ENCODE measurements around the gene CCL27. TPM values are rescaled to one million over a fixed set of nuclear protein-coding genes. Genes with fewer than 3 reads are reported as not detected.

CCL27 gene
- total and polyA plus RNA-seq, 10 of the 15 experiments (the other 5 are each of a cell fraction or from before 2014, with no cell fraction given) = 0.45 TPM; not detected in 9

DNA sequence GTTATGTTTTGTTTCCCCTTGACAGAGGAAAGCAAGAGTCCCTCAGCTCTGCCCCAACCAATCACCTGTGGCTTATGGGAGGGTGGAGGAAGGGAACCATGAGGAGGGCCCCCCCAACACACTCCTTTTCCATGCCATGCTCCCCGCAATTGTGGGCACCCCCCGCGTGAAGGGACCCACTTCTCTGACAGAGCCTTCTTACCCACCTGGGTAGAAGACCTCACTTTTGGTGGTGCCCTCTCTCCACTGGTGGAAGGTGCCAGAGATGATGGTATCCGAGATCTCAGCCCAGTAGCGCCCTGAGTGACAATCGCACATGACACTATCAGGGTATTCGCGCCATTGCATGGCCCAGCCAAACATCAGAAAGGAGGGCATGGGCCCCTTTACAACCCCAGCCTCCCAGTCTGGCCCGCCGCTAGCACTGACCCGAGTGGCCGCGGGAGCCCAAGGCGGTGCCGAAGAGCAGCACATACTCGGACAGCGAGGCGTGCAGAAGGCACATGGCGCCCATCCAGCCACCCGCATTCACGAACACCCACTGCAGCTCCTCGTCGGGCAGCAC lies 25.6 kb downstream of the CCL27 start:
- Histone ChIP-seq H2AFZ (ENCODE audit: control insufficient read depth, low read depth, low read length) (peak overlapping the region; percentile 98), H3K4me3 (peak overlapping the region; percentile 72), H4K20me1 (ENCODE audit: control insufficient read depth, insufficient read depth) (no peaks in the 10 kb centered on the region; the same call in none of the 2 replicates), H3K4me1 (ENCODE audit: control insufficient read depth, insufficient read depth, low read length) (no peaks in the 10 kb centered on the region; the same call in none of the 2 replicates), H3K27ac (ENCODE audit: control insufficient read depth, insufficient read depth) (peak overlapping the region; percentile 52; the same call in 1 of the 2 replicates), H3K79me2 (ENCODE audit: control insufficient read depth, insufficient read depth, low read length) (peaks cover 15% of the 10 kb centered on the region), H3K36me3 (ENCODE audit: control insufficient read depth in 2 of 2, insufficient read depth in 2 of 2, low read length in 1 of 2) (peaks cover 2 to 6% of the 10 kb centered on the region in 2 experiments; a peak in 3 of 4 replicates), H3K27me3 (replicated peaks in 1 of 2; ENCODE audit: control insufficient read depth in 2 of 2, insufficient read depth in 2 of 2, low read length in 1 of 2) (no peaks in the 10 kb centered on the region), H3K9me3 (replicated peaks; ENCODE audit: control insufficient read depth, insufficient read depth, low read length) (no peaks in the 10 kb centered on the region), H3K9ac (ENCODE audit: control insufficient read depth, insufficient read depth, low read length) (peak overlapping the region; percentile 79), H3K4me2 (ENCODE audit: control insufficient read depth, insufficient read depth) (peak overlapping the region; percentile 95)
- POLR2A ChIA-PET = interaction anchor here (1.5 to 3.4 kb wide), 4 partner anchors 7 to 17 kb away, joined by 4 to 25 read pairs (median 7); partner anchors contain the start of genes ARID3C, DCTN3, GALT and IL11RA
- 1% methylated on average over 23 of the region's 23 CpGs for WGBS (ENCODE audit: insufficient coverage, insufficient replicate concordance, low lambda C conversion rate, missing lambda C conversion rate)
- ATAC-seq (peak; percentile 40), FAIRE-seq (no peak), DNase-seq (ENCODE audit: low read depth, low spot score) (no peak)
- BruUV-seq (replicated peaks) = no TSS peak
- SMC1A ChIA-PET (ENCODE audit: uncharacterized antibody, unreplicated experiment) = interaction anchor here (0.6 to 2.3 kb wide), 6 partner anchors 10 to 305 kb away, joined by 3 to 7 read pairs (median 4); partner anchors contain the start of genes GALT and RPP25L
- RAD21 ChIA-PET (ENCODE audit: unreplicated experiment) = interaction anchor here (1.2 to 2.6 kb wide), 6 partner anchors 10 to 67 kb away, joined by 3 to 14 read pairs (median 7); partner anchors contain the start of genes DCTN3 and GALT
- CTCF ChIA-PET = interaction anchor here (1.0 to 8.3 kb wide), 11 partner anchors 10 to 348 kb away, joined by 3 to 118 read pairs (median 6); partner anchors contain the start of genes CCL27, DCTN3, GALT and RPP25L
- intact Hi-C loops (cut with micrococcal nuclease; ENCODE audit: unreplicated experiment) = no loop called here
- no peak for TF ChIP-seq DPF2 (IDR thresholded peaks at IDR 0.05)
- no peak for TF ChIP-seq RAD51 (IDR thresholded peaks at IDR 0.05)
- TF ChIP-seq, protein P1, sequence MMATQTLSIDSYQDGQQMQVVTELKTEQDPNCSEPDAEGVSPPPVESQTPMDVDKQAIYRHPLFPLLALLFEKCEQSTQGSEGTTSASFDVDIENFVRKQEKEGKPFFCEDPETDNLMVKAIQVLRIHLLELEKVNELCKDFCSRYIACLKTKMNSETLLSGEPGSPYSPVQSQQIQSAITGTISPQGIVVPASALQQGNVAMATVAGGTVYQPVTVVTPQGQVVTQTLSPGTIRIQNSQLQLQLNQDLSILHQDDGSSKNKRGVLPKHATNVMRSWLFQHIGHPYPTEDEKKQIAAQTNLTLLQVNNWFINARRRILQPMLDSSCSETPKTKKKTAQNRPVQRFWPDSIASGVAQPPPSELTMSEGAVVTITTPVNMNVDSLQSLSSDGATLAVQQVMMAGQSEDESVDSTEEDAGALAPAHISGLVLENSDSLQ (IDR thresholded peaks at IDR 0.05) = peak; percentile 25; the same call in 1 of the 2 replicates
- TF ChIP-seq MXI1 (IDR thresholded peaks at IDR 0.05; ENCODE audit: low read depth, low read length) = peak; percentile 43
- 0 out of 2 replicates have a peak, but pooled peaks have one; percentile 15 for TF ChIP-seq NBN (IDR thresholded peaks at IDR 0.05)
- TF ChIP-seq PAX5 (IDR thresholded peaks at IDR 0.05; ENCODE audit: borderline replicate concordance, low read depth, low read length) = no peak
- TF ChIP-seq HDGF (IDR thresholded peaks at IDR 0.05) = peak; percentile 44; the same call in 1 of the 2 replicates
- TF ChIP-seq MYC (IDR thresholded peaks at IDR 0.05; ENCODE audit: insufficient read depth, insufficient read length, insufficient replicate concordance, low read length, severe bottlenecking) = peak; percentile 57
- TF ChIP-seq SIN3A (IDR thresholded peaks at IDR 0.05; ENCODE audit: low read depth, low read length) = 0 out of 2 replicates have a peak, but pooled peaks have one; percentile 59
- TF ChIP-seq HDAC2 (IDR thresholded peaks at IDR 0.05) = 0 out of 2 replicates have a peak, but pooled peaks have one; percentile 80
- in situ Hi-C loops (cut with MboI) = no loop called here
